ENCODE data around the gene CUL2.

The CUL2 gene

GRCh38 chr10:35129185-35129674, 39.1 kb upstream of the CUL2 start:
- H3K79me2 ChIP-seq (ENCODE audit: insufficient read depth, low read length) = peaks cover 35% of the 10 kb centered on the region
- peaks cover 50% of the 10 kb centered on the region for H3F3A ChIP-seq (ENCODE audit: insufficient read depth)
- no peaks in the 10 kb centered on the region for H3K9me2 ChIP-seq (replicated peaks; ENCODE audit: insufficient read depth, low read length)
- no peaks in the 10 kb centered on the region for H3K9me3 ChIP-seq (ENCODE audit: insufficient read depth, low read length)
- no peaks in the 10 kb centered on the region for H4K20me1 ChIP-seq (ENCODE audit: low read depth, low read length)
- H3K4me3 ChIP-seq (ENCODE audit: insufficient read depth, low read length, poor library complexity, severe bottlenecking) = peak overlapping the region; percentile 99
- peak overlapping the region; percentile 52 for H3K27ac ChIP-seq (ENCODE audit: low read depth, low read length)
- no peaks in the 10 kb centered on the region for H3K27me3 ChIP-seq (ENCODE audit: low read length)
- H3K9ac ChIP-seq (ENCODE audit: low read length) = 0 out of 2 replicates have a peak overlapping the region, but pooled peaks have one; percentile 12
- no peak for TF ChIP-seq EZH2phosphoT487 (conservative IDR thresholded peaks at IDR 0.05; ENCODE audit: low read length)
- no peak for TF ChIP-seq CTCF (IDR thresholded peaks at IDR 0.05; ENCODE audit: insufficient read depth, low read length, poor library complexity, severe bottlenecking)
- H3K4me2 ChIP-seq (ENCODE audit: low read depth, low read length, poor library complexity, severe bottlenecking) = peak overlapping the region; percentile 93
- H2AFZ ChIP-seq (ENCODE audit: low read depth, low read length, severe bottlenecking) = no peak overlapping the region
- 0 out of 2 replicates have a peak, but pooled peaks cover 6% of the 10 kb centered on the region for H3K36me3 ChIP-seq (ENCODE audit: low read length)

DNA sequence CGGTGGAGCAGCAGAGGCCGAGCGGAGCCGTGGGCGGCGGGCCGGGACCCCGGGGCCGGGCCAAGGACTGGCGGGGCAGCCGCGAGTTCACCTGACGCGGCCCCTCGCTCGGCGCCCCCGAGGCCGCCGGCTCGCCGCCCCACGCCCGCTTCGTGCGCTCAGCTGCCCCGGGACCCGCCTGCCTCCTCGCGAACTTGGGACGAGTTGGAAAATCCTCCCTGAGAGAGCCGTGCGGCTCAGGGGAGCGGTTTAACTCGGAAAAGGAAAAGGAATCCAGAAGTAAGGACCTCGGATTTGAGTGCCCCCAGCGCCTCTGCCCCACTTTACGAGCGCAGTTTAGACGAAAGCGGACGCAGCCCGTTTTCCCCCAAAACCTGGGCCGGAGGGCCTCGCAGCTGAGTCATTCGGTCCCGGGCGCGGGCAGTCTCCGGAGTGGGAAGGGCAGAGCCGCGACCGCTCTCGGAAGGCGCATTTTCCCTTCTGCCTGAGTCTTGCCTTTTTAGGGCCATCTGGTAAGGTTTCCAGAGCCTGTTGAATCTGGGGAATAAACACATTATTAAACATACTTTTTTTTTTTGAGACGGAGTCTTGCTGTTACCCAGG, 37.2 kb upstream of the CUL2 start:
- H2AFZ ChIP-seq (ENCODE audit: low read depth, low read length, severe bottlenecking) = peak overlapping the region; percentile 57
- TF ChIP-seq EZH2phosphoT487 (conservative IDR thresholded peaks at IDR 0.05; ENCODE audit: low read length) (no peak), CTCF (IDR thresholded peaks at IDR 0.05; ENCODE audit: insufficient read depth, low read length, poor library complexity, severe bottlenecking) (no peak)
- 0 out of 2 replicates have a peak, but pooled peaks cover 6% of the 10 kb centered on the region for H3K36me3 ChIP-seq (ENCODE audit: low read length)
- peak overlapping the region; percentile 93 for H3K27ac ChIP-seq (ENCODE audit: low read depth, low read length)
- no peaks in the 10 kb centered on the region for H4K20me1 ChIP-seq (ENCODE audit: low read depth, low read length)
- peak overlapping the region; percentile 99 for H3K4me3 ChIP-seq (ENCODE audit: insufficient read depth, low read length, poor library complexity, severe bottlenecking)
- peak overlapping the region; percentile 93 for H3K4me2 ChIP-seq (ENCODE audit: low read depth, low read length, poor library complexity, severe bottlenecking)
- peaks cover 30% of the 10 kb centered on the region for H3K79me2 ChIP-seq (ENCODE audit: insufficient read depth, low read length)
- H3K9me3 ChIP-seq (ENCODE audit: insufficient read depth, low read length) = no peaks in the 10 kb centered on the region
- H3K9me2 ChIP-seq (replicated peaks; ENCODE audit: insufficient read depth, low read length) = no peaks in the 10 kb centered on the region
- peaks cover 48% of the 10 kb centered on the region for H3F3A ChIP-seq (ENCODE audit: insufficient read depth)
- H3K27me3 ChIP-seq (ENCODE audit: low read length) = no peaks in the 10 kb centered on the region
- peak overlapping the region; percentile 100 for H3K9ac ChIP-seq (ENCODE audit: low read length)

DNA sequence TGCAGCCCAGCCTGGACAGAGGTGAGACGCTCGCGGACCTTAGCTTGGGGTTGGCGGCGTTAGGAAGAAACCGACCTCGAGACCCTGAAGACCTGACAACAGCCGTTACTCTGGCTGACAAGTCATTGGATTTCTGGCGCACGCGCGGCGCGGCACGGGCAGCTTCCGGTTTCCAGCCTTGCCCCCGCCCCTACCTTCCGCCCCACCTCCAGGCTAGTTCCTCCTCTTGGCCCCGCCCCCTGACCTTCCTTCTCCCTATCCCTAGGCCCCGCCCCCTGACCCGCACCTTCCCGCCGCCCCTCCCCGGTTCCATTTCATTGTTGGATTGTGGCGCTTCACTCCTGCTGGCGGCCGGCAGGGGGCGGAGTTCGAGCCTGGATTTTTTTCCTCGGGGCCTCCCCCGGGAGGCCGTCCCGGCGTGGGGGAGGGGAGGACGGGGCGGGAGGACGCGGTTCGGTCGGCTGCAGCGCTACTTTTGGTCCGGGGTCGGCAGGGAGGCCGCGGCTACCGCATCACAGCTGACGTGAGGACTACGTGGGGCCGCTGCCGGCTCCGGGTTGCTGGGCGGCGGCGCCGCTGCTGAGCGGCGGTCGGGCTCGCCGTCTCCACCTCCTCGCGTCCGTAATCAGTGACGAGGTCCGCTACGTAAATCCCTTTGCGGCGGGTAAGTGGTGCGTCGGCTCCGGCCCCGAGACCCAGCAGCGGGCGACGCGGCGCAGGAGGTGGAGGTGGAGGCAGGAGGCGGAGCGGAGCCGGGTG, 36.6 kb upstream of the CUL2 start, which contains the start of gene CREM:
CREM (plus strand) TSS at position 317 of the 759 bp plus-strand sequence. CDS start 10,990 bp downstream, outside the sequence.
- H3K9ac ChIP-seq (ENCODE audit: low read length) = peak within 1 kb of the TSS; percentile 100
- TF ChIP-seq EZH2phosphoT487 (conservative IDR thresholded peaks at IDR 0.05; ENCODE audit: low read length) (no peak), CTCF (IDR thresholded peaks at IDR 0.05; ENCODE audit: insufficient read depth, low read length, poor library complexity, severe bottlenecking) (peak; percentile 74)
- H4K20me1 ChIP-seq (ENCODE audit: low read depth, low read length) = no peaks in the 10 kb centered on the region
- peaks cover 27% of the 10 kb centered on the region for H3K79me2 ChIP-seq (ENCODE audit: insufficient read depth, low read length)
- H3F3A ChIP-seq (ENCODE audit: insufficient read depth) = peaks cover 45% of the 10 kb centered on the region
- H3K27me3 ChIP-seq (ENCODE audit: low read length) = no peaks in the 10 kb centered on the region
- 0 out of 2 replicates have a peak, but pooled peaks cover 6% of the 10 kb centered on the region for H3K36me3 ChIP-seq (ENCODE audit: low read length)
- peak within 1 kb of the TSS; percentile 60 for H2AFZ ChIP-seq (ENCODE audit: low read depth, low read length, severe bottlenecking)
- no peaks in the 10 kb centered on the region for H3K9me2 ChIP-seq (replicated peaks; ENCODE audit: insufficient read depth, low read length)
- H3K4me2 ChIP-seq (ENCODE audit: low read depth, low read length, poor library complexity, severe bottlenecking) = peak within 1 kb of the TSS; percentile 93
- peak within 1 kb of the TSS; percentile 93 for H3K27ac ChIP-seq (ENCODE audit: low read depth, low read length)
- H3K4me3 ChIP-seq (ENCODE audit: insufficient read depth, low read length, poor library complexity, severe bottlenecking) = peak within 1 kb of the TSS; percentile 99
- H3K9me3 ChIP-seq (ENCODE audit: insufficient read depth, low read length) = no peaks in the 10 kb centered on the region
